Measurements from ENCODE around the gene FRMD8. TPM values are rescaled to one million over a fixed set of nuclear protein-coding genes. Genes with fewer than 3 reads are reported as not detected.
A peak's percentile ranks its signal among the peaks of the same experiment; 100 is the strongest.

FRMD8 gene
- total and polyA plus RNA-seq, 9 of the 15 experiments (the other 6 are each of a cell fraction or from before 2014, with no cell fraction given): 4.5 to 54.5 (median 15.8) TPM

- TF ChIP-seq, protein P1, sequence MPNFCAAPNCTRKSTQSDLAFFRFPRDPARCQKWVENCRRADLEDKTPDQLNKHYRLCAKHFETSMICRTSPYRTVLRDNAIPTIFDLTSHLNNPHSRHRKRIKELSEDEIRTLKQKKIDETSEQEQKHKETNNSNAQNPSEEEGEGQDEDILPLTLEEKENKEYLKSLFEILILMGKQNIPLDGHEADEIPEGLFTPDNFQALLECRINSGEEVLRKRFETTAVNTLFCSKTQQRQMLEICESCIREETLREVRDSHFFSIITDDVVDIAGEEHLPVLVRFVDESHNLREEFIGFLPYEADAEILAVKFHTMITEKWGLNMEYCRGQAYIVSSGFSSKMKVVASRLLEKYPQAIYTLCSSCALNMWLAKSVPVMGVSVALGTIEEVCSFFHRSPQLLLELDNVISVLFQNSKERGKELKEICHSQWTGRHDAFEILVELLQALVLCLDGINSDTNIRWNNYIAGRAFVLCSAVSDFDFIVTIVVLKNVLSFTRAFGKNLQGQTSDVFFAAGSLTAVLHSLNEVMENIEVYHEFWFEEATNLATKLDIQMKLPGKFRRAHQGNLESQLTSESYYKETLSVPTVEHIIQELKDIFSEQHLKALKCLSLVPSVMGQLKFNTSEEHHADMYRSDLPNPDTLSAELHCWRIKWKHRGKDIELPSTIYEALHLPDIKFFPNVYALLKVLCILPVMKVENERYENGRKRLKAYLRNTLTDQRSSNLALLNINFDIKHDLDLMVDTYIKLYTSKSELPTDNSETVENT (CRISPR knock-in tag; IDR thresholded peaks at IDR 0.05): peak; percentile 15; the same call in 1 of the 2 replicates
- no peak for TF ChIP-seq NCOA2 (IDR thresholded peaks at IDR 0.05; ENCODE audit: partially characterized antibody in 2 of 2)
- no peak for TF ChIP-seq TSC22D4 (tag; IDR thresholded peaks at IDR 0.05)
- no peak for TF ChIP-seq ASH1L (IDR thresholded peaks at IDR 0.05; ENCODE audit: borderline replicate concordance, low read depth, partially characterized antibody)
- TF ChIP-seq CSDE1 (IDR thresholded peaks at IDR 0.05): no peak
- TF ChIP-seq MCM5 (IDR thresholded peaks at IDR 0.05; ENCODE audit: low read depth): no peak
- no peak for TF ChIP-seq PHB (CRISPR knock-in tag; IDR thresholded peaks at IDR 0.05)
- peak in 1 of 2 experiments; percentile 68; a peak in 1 of 4 replicates for TF ChIP-seq TEAD1 (CRISPR knock-in tag; IDR thresholded peaks at IDR 0.05)
- no peak for TF ChIP-seq RAD51 (IDR thresholded peaks at IDR 0.05; ENCODE audit: borderline replicate concordance, low read depth)
- TF ChIP-seq, protein P2, sequence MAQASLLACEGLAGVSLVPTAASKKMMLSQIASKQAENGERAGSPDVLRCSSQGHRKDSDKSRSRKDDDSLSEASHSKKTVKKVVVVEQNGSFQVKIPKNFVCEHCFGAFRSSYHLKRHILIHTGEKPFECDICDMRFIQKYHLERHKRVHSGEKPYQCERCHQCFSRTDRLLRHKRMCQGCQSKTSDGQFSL (CRISPR knock-in tag; IDR thresholded peaks at IDR 0.05): no peak; the same call in 1 of the 2 replicates
- TF ChIP-seq, protein P2 (tag; IDR thresholded peaks at IDR 0.05): no peak
- 0 out of 2 replicates have a peak, but pooled peaks have one; percentile 25 for TF ChIP-seq RHOXF2B (CRISPR knock-in tag; conservative IDR thresholded peaks at IDR 0.05)
- no peak for TF ChIP-seq RBM15 (IDR thresholded peaks at IDR 0.05; ENCODE audit: insufficient read depth, low read length)
- TF ChIP-seq MAFG (tag; conservative IDR thresholded peaks at IDR 0.05): no peak
- TF ChIP-seq TCF3 (CRISPR knock-in tag; IDR thresholded peaks at IDR 0.05): peak; percentile 3; the same call in 1 of the 2 replicates
- TF ChIP-seq NFRKB (IDR thresholded peaks at IDR 0.05; ENCODE audit: low read depth): no peak; the same call in 1 of the 2 replicates
- TF ChIP-seq SMC3 (conservative IDR thresholded peaks at IDR 0.05; ENCODE audit: insufficient read depth, low read depth, low read length): 0 out of 2 replicates have a peak, but pooled peaks have one; percentile 24
- TF ChIP-seq RUNX1 (IDR thresholded peaks at IDR 0.05; ENCODE audit: low read depth): no peak
- no peak for TF ChIP-seq PHF20 (IDR thresholded peaks at IDR 0.05; ENCODE audit: partially characterized antibody)
- peak; percentile 32 for TF ChIP-seq TBP (optimal IDR thresholded peaks at IDR 0.05; ENCODE audit: low read depth, low read length)
- no peak for TF ChIP-seq ZFPM2 (CRISPR knock-in tag; IDR thresholded peaks at IDR 0.05)
- TF ChIP-seq PHF8 (IDR thresholded peaks at IDR 0.05; ENCODE audit: borderline replicate concordance, low read length): peak; percentile 78; the same call in 1 of the 2 replicates
- no peak for TF ChIP-seq RFX5 (IDR thresholded peaks at IDR 0.05; ENCODE audit: low read depth, low read length)
- no peak for TF ChIP-seq HNRNPH1 (optimal IDR thresholded peaks at IDR 0.05; ENCODE audit: low read depth, low read length)
- TF ChIP-seq KAT8 (IDR thresholded peaks at IDR 0.05; ENCODE audit: low read depth): no peak
- TF ChIP-seq NFATC3 (IDR thresholded peaks at IDR 0.05): no peak
- no peak for TF ChIP-seq POLR2H (tag; IDR thresholded peaks at IDR 0.05; ENCODE audit: low read depth)
- TF ChIP-seq TCF7 (IDR thresholded peaks at IDR 0.05; ENCODE audit: borderline replicate concordance): peak; percentile 48; the same call in 1 of the 2 replicates
Observed at GRCh38 chr11:65386307-65387140, at the start of gene FRMD8 (continued).

Measured in K562 (cell line).